ENCODE data around the gene FCSK. TPM values are rescaled to one million over a fixed set of nuclear protein-coding genes. Genes with fewer than 3 reads are reported as not detected.

The FCSK gene
- total RNA-seq, 1 donor from 2014 or later: 12.0 TPM

DNA sequence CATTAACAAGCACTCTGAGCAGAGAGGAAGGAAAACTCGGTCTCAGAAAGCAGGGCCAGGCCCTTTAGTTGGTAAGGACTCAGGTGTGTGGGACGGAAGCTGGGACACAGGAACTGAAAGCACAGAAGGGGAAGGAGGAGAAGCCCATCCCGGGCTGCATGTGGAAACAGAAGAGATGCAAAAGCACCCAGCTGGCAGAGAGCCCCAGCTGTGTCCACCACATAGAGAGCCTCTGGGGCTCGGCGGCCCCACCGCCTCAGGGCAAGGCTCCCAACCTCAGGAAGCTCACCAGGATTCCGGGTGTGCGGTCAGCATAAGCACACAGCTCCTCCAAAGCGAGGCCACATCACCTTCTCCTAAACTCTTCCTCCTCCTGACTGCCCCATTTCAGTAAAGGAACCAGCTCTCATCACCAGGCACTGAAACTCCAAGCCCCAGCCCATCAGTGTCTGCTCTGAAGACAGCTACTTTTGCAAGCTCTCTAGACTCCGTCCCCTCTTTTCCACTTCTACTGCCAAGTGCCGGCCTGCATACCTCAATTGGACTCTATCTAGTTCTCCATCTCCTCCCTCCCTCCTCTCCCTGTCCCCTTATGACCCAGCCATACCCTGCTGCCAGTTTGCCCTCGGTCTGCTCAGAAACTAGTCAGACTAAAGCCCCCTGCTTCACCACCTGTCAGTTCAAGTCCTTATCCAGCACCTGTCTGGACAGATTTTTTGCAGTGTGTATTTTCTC lies 21.5 kb upstream of the FCSK start:
- no peak for DNase-seq (ENCODE audit: low read depth)
- H3K36me3 ChIP-seq (ENCODE audit: insufficient read depth, low read length): no peaks in the 10 kb centered on the region
- peaks cover 67% of the 10 kb centered on the region for H3K4me1 ChIP-seq (ENCODE audit: insufficient read depth, low read length)
- H3K27ac ChIP-seq (ENCODE audit: low read depth, low read length): peak overlapping the region; percentile 16
- H3K4me3 ChIP-seq (ENCODE audit: insufficient read depth, low read depth, low read length): no peak overlapping the region
- peak overlapping the region; percentile 74 for H3K4me2 ChIP-seq (ENCODE audit: low read length)
- H3K79me2 ChIP-seq (ENCODE audit: insufficient read depth, low read length): peaks cover 92% of the 10 kb centered on the region
- H3K9ac ChIP-seq (ENCODE audit: low read length): peak overlapping the region; percentile 40
- H2AFZ ChIP-seq (ENCODE audit: low read depth, low read length): no peak overlapping the region
- Mint-ChIP-seq H3K36me3 (ENCODE audit: low read depth, unreplicated experiment) (peaks cover 11% of the 10 kb centered on the region), H3K9me3 (ENCODE audit: unreplicated experiment) (no peaks in the 10 kb centered on the region), H3K4me3 (ENCODE audit: unreplicated experiment) (peak overlapping the region; percentile 75), H3K27ac (ENCODE audit: unreplicated experiment) (peak overlapping the region; percentile 91), H3K4me1 (ENCODE audit: low read depth, unreplicated experiment) (peaks cover 72% of the 10 kb centered on the region), H3K27me3 (ENCODE audit: low read depth, unreplicated experiment) (no peaks in the 10 kb centered on the region)
- no peaks in the 10 kb centered on the region for H3K27me3 ChIP-seq (ENCODE audit: insufficient read depth, low read length)
- peaks cover 69% of the 10 kb centered on the region for H4K20me1 ChIP-seq (ENCODE audit: insufficient read depth, low read length)
- H3K9me3 ChIP-seq (ENCODE audit: insufficient read depth, low read depth, low read length): no peaks in the 10 kb centered on the region
- FAIRE-seq: no peak
- no peak for TF ChIP-seq CTCF (IDR thresholded peaks at IDR 0.05; ENCODE audit: insufficient read depth, low read depth, low read length)
- no peak for TF ChIP-seq EZH2 (IDR thresholded peaks at IDR 0.05; ENCODE audit: insufficient read depth, low read length)

- H3K9ac ChIP-seq (ENCODE audit: low read length): peak overlapping the region; percentile 56
- H3K27me3 ChIP-seq (ENCODE audit: insufficient read depth, low read length): no peaks in the 10 kb centered on the region
- peaks cover 68% of the 10 kb centered on the region for H3K4me1 Mint-ChIP-seq (ENCODE audit: low read depth, unreplicated experiment)
- H3K27ac Mint-ChIP-seq (ENCODE audit: unreplicated experiment): peak overlapping the region; percentile 91
- no peak overlapping the region for H3K4me3 ChIP-seq (ENCODE audit: insufficient read depth, low read depth, low read length)
- no peak overlapping the region for H2AFZ ChIP-seq (ENCODE audit: low read depth, low read length)
- no peak for TF ChIP-seq EZH2 (IDR thresholded peaks at IDR 0.05; ENCODE audit: insufficient read depth, low read length)
- no peak for TF ChIP-seq CTCF (IDR thresholded peaks at IDR 0.05; ENCODE audit: insufficient read depth, low read depth, low read length)
- H3K27ac ChIP-seq (ENCODE audit: low read depth, low read length): peak overlapping the region; percentile 60
- peaks cover 11% of the 10 kb centered on the region for H3K36me3 Mint-ChIP-seq (ENCODE audit: low read depth, unreplicated experiment)
- peak; percentile 68 for DNase-seq (ENCODE audit: low read depth)
- no peaks in the 10 kb centered on the region for H3K9me3 ChIP-seq (ENCODE audit: insufficient read depth, low read depth, low read length)
- FAIRE-seq: no peak
- peak overlapping the region; percentile 74 for H3K4me2 ChIP-seq (ENCODE audit: low read length)
- no peaks in the 10 kb centered on the region for H3K9me3 Mint-ChIP-seq (ENCODE audit: unreplicated experiment)
- H3K27me3 Mint-ChIP-seq (ENCODE audit: low read depth, unreplicated experiment): no peaks in the 10 kb centered on the region
- H4K20me1 ChIP-seq (ENCODE audit: insufficient read depth, low read length): peaks cover 68% of the 10 kb centered on the region
- peaks cover 91% of the 10 kb centered on the region for H3K79me2 ChIP-seq (ENCODE audit: insufficient read depth, low read length)
- H3K36me3 ChIP-seq (ENCODE audit: insufficient read depth, low read length): no peaks in the 10 kb centered on the region
- peaks cover 60% of the 10 kb centered on the region for H3K4me1 ChIP-seq (ENCODE audit: insufficient read depth, low read length)
- peak overlapping the region; percentile 75 for H3K4me3 Mint-ChIP-seq (ENCODE audit: unreplicated experiment)
These were observed 20.8 kb upstream of the FCSK start for GRCh38 chr16:70433458-70434103.
